Stimulated activated CD8-positive, alpha-beta memory T cell treated with anti-CD3 and anti-CD28 coated beads, Interleukin-2, amount 100 ng/mL, for 48 hours (primary cell): ENCODE data around the gene MKS1.

Experiments used
- DNase-seq, 2 donors: peaks; one replicate each; pipeline ENCODE4 v3.0.0-alpha.2; 2020; ENCODE audit warnings: low read depth in 2 of 2

MKS1 gene

GRCh38 chr17:58161566-58161965, 57.5 kb downstream of the MKS1 start:
- no peak for DNase-seq

- no peak for DNase-seq
These were observed 60.9 kb downstream of the MKS1 start for GRCh38 chr17:58158181-58158580.

GRCh38 chr17:58156839-58157803, 61.9 kb downstream of the MKS1 start:
- DNase-seq, result peak; percentile 44 to 52
